GM18505 (cell line): ENCODE measurements around the gene ANP32A.

Experiments used
- ATAC-seq: cut with Tn5 transposase; IDR thresholded peaks from one replicate; pipeline ENCODE4 v1.9.1; 2021; ENCODE audit not compliant: unreplicated experiment
- POLR2A ChIP-seq: IDR thresholded peaks from 4 replicates; pipeline ENCODE4 v1.6.1; 2011; ENCODE audit warnings: borderline replicate concordance; ENCODE audit not compliant: insufficient read depth, insufficient read length; ENCODE audit errors: extremely low read depth

The ANP32A gene

DNA sequence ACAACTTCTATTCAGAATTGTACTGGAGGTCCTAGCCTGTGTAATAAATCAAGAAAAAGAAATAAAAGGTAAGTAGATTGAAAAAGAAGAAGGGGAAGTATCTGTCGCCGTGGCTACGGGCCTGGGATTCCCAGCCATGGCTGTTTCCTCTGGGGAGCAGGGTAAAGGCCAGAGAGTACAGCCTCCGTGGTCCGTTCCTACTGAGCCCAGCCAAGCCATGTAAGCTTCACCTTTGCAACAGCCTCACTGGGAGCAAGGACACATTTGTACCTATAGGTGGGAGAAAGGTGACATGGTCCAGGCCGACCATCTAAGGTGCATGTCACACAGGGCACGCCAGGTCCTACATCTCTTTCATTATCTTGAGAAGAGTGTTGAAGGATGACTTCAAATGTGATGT, 71.3 kb downstream of the ANP32A start:
- no peak for ATAC-seq
- TF ChIP-seq POLR2A, result no peak

DNA sequence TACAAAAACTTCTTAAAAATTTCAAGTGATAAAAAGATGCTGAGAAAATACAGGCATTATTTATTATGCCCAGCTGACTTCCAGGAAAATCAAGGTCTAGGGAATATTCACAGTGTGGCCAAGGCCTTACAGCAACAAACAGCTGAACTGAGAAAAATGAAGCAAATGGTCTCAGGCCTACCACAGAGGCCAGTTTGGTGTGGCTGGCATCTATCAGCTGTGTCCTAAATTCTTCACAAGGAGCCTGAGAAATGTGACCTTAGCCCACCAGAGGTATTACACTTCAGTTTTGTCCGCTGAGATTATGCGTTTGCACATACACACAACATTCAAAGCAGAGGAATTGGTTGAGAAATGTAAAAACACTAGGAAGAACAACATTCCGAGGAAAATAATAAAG, 77.4 kb downstream of the ANP32A start:
- ATAC-seq, result no peak
- TF ChIP-seq POLR2A, result no peak

DNA sequence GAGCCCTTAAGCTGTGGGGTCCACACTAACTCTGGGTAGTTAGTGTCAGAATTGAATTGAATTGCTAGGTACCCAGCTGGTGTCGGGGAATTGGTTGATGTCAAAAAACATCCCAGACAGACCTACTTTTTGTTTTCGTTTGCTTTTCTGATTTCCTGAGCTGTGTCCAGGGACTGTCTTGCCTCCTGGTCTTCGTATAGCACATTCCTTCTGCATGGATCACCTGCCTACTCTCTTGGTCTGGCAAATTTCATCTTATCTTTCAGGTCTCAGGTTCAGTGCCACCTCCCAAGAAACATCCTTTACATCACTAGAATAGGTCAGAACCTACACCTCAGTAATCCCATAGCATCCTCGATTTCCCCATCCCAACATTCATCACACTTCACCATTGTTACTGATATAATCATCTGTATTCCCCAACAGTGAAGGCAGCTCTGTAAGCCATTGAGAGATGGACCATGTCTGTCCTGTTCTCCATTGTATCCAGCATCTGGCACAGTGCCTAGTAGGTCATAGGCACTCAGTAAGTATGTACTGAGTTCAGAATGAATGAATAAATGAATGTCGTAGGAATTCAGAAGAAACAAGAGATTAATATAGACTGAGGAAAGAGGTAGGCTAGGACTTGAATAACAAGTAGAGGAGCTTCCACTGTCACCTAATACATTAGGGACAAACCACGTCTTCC, 81.2 kb downstream of the ANP32A start:
- no peak for TF ChIP-seq POLR2A

DNA sequence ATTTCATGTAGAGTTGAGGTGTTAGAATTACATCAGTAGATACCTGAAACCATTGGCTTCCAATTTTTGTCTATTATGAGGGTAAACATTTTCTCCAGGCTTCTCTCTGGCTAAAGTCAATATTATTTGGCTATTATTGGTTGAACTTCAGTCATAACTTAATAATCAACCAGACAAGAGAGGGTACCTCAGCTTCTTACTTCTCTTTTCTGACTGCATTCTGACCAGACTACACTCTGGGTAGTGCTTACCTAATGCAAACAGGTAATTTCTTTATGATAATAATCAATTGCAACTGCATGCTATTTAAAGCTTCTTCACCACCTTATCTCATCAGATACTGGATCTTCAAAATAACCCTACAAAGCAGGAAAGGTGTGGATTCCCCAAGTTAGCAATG, 85.1 kb downstream of the ANP32A start:
- no peak for ATAC-seq
- TF ChIP-seq POLR2A, result no peak

More for the DNA sequence above, 81.2 kb downstream of the ANP32A start:
- no peak for ATAC-seq

DNA sequence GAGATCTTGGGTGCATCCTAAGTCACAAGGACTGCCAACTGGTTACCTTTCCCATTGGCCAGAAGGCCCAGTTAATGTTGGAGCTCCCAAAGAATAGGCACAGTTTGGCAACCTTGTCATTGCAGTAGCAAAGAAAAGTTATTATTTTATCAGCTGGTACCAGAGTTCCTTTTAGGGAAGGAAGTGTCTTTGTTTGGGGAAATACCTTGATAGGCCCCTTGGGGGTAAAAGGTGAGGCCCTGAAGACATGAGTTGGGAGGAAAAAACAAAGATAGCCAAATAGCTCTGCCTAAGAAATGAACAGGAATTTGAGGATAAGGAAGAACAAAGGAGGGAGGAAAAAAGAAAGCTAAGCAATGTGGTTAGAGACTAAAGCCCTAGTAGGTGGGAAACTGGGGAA, 85.8 kb downstream of the ANP32A start:
- TF ChIP-seq POLR2A, result no peak
- ATAC-seq, result no peak

DNA sequence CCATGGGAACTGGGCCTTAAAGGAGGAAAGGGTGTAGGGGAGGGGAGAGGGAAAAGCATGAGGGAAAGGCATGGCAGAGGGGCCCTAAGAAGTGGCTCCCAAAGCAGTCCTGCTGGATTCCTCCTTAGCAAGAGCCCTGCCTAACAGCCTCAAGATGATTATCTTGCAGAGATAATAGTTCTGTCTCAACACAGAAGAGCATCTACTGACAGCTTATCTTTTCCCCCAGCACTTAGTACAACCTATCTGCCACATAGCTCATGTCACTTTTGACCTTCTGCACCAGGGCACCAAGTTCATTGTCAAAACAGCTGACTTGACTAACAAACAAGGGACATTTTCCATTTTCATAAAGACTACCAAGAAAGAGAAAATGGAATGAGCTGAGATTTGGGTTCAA, 86.3 kb downstream of the ANP32A start:
- no peak for TF ChIP-seq POLR2A
- ATAC-seq, result no peak

DNA sequence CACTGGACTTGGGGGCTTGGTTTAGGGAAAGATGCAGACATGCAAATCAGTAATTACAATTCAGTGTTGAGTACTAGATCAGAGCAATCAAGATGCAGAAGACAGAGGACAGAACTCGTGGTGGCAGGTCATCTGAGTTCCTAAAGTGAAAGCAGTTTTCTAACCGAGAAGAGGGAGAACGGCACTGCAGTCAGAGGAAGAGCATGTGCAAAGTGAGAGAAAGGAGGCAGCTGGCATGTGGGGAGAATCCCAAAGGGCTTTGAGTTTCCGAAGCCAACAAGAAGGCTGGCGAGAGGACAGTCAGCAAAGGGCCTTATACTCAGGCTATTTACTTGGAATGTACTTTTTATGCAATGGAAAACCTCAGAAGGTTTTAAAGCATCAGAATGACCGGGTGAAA, 87.0 kb downstream of the ANP32A start:
- no peak for TF ChIP-seq POLR2A
- ATAC-seq, result no peak

DNA sequence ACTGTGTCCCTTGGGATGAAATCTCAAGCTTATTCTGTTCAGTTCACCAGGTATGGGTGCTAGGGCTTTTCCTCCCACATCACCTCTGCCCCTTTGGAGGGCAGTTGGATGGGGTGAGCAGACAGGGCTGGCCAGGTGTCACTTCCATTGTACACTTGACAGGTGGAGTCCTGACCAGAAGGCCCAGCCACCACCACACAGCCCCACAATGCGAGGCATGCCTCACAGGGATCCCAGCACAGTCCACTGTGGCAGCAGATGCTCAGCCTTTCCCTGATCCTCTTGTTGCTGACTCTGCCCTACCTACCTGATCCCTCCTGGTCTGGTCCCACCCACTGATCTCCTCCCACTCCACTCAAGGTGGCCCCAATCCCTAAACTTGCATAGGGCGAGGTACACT, 88.2 kb downstream of the ANP32A start:
- ATAC-seq, result no peak

DNA sequence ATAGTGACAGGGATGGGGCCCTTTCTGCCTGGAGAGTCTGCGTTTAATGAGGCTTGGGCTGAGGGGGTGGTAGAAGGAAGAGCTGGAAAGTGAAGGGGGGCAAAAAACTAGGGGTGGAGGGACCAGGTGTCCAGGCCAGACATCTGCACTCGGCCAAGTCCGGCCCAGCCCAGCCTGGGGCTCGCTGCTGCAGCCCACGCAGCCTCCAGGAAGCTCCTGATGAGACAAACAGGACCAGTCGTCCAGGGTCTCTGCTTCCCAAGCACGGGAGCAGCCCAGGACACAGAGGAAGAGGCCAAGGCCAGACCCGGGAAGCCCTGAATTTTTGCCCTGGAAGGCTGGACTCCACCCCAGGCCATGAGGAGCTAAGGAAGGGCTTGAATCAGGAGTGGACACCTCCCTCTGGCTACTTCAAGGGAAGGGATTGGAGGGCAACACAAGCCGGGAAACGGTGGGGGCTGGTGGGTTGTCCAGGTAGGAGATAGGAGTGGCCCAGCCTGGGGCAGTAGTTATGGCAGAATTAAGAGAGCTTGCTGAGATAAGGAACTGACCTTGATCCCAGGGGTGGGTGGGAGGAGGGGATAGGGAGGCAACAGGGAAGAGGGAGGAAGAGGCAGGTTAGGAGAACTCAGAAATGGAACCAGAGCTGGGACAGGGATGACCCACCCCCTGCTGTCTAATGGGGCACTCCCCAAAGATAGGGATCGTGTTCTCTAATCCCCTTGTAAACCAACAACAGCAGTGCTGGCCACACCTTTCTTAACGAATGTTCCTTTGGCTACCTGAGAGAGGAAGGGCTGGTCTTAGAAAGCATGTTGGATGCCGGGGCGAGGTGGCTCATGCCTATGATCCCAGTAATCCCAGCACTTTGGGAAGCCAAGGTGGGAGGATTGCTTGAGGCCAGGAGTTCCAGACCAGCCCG, 89.5 kb downstream of the ANP32A start:
- no peak for ATAC-seq
- no peak for TF ChIP-seq POLR2A

More for the DNA sequence above, 88.2 kb downstream of the ANP32A start:
- TF ChIP-seq POLR2A, result no peak

DNA sequence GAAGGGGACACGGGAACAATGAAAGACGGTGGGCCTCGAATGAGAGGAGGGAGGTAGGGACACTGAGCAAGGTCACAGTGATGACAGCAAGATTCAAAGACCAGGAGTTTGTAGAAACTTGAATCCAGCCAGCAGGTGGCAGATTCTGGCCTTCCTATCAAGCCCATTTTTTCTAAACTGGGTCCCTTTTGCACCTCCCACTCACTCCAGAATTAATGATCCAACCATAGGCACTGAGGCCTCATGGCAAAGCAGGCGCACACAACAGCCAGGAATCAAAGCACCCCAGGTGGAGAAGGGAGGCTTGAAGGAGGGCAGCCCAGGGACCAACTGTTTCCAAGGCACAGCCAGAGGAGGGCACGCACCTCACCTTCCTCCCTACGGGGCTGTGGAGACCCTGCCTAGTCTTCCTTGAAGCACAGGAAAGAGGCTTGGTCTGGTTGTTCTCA, 90.2 kb downstream of the ANP32A start:
- no peak for ATAC-seq
- no peak for TF ChIP-seq POLR2A

DNA sequence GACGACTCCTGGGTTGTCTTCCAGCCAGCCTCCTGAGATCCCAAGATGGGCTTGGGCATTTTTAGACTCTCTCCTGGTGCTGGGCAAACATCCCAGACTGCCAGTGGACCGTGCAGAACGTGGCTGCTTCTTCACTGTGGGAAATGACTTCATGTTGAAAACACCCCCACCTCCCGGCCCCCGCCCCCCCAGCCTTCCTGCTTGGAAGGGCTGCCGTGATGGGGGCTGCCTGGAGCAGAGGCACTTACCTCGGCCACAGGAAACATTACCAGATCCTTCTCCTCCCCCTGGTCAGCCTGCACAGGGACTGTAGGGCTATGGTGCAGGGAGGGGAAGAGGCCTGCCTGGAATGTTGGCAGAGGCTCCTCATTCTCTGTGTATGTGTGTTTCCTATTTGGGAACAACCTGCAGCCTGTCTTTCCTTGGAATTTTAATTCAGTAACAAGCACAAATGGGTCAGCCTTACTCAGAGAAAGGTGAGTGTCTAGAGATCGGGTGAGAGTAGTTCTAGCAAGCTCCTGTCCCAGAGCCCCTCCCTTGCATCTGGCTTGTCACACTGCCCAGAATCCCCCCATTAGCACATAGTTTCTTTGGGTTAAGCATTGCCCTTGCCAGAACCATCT, 90.8 kb downstream of the ANP32A start:
- TF ChIP-seq POLR2A, result no peak
- no peak for ATAC-seq
